K562 (cell line): ENCODE results near the gene CNIH1.

ENCODE experiments used
- ARHGAP35 ChIP-seq: fragments of 450-650 bp; IDR thresholded peaks from 2 replicates; pipeline ENCODE4 v1.6.1; 2018; ENCODE audit not compliant: partially characterized antibody
- BRD9 ChIP-seq: fragments of 450-650 bp; IDR thresholded peaks from 2 replicates; pipeline ENCODE4 v1.6.1; 2018; ENCODE audit warnings: low read depth; ENCODE audit not compliant: partially characterized antibody
- CTCF ChIP-seq, 3 experiments: IDR thresholded peaks in 2 of 3; conservative IDR thresholded peaks in 1 of 3; 2 replicates each; pipeline ENCODE4 v1.5.1; 2011 to 2012; ENCODE audit warnings: low read length in 3 of 3, mild to moderate bottlenecking in 3 of 3, control low read depth in 2 of 3, improper control_type of control experiment in 1 of 3, inconsistent platforms in 1 of 3, low read depth in 1 of 3, mixed read lengths in 1 of 3, moderate library complexity in 1 of 3; ENCODE audit not compliant: insufficient read depth in 2 of 3
- EP300 ChIP-seq: IDR thresholded peaks from 2 replicates; pipeline ENCODE4 v1.6.1; 2012; ENCODE audit warnings: low read length, improper control_type of control experiment
- FOXA1 ChIP-seq: fragments of 450-650 bp; IDR thresholded peaks from 2 replicates; pipeline ENCODE4 v1.6.1; 2016; ENCODE audit warnings: mild to moderate bottlenecking, borderline replicate concordance
- GATAD2A ChIP-seq: fragments of 450-650 bp; IDR thresholded peaks from 2 replicates; pipeline ENCODE4 v1.6.1; 2017
- GTF2F1 ChIP-seq: IDR thresholded peaks from 2 replicates; pipeline ENCODE4 v1.6.1; 2011; ENCODE audit warnings: low read depth, low read length, improper control_type of control experiment
- NR2C2 ChIP-seq, 2 experiments: fragments of 200-800 bp in 1 of 2; sonication (Bioruptor generic) in 1 of 2; sonication (generic) in 1 of 2; formaldehyde crosslinking in 1 of 2; IDR thresholded peaks; 2 replicates each; pipeline versions ENCODE4 v1.6.1 to v1.8.0; 2016 to 2022; ENCODE audit warnings: mild to moderate bottlenecking in 1 of 2, missing compliant biosample characterization in 1 of 2, missing genetic modification characterization in 1 of 2, missing genetic modification reagents in 1 of 2
- POLR2AphosphoS5 ChIP-seq: IDR thresholded peaks from 2 replicates; pipeline ENCODE4 v1.6.1; 2011; ENCODE audit warnings: mild to moderate bottlenecking, low read depth, low read length, moderate library complexity; ENCODE audit not compliant: control insufficient read depth, insufficient read depth
- SMAD2 ChIP-seq: fragments of 150-350 bp; IDR thresholded peaks from 2 replicates; pipeline ENCODE4 v1.6.1; 2014; ENCODE audit warnings: low read depth, mild to moderate bottlenecking, low read length
- TARDBP ChIP-seq: fragments of 450-650 bp; IDR thresholded peaks from 2 replicates; pipeline ENCODE4 v1.6.1; 2016
- ZC3H8 ChIP-seq: fragments of 450-650 bp; IDR thresholded peaks from 2 replicates; pipeline ENCODE4 v1.6.1; 2017
- ZNF449 ChIP-seq: fragments of 250-450 bp; sonication (Bioruptor Pico); IDR thresholded peaks from 2 replicates; pipeline ENCODE4 v1.8.0; 2022; ENCODE audit warnings: moderate library complexity, mild to moderate bottlenecking, inconsistent platforms
- TF ChIP-seq, protein P1 (sequence below): fragments of 450-650 bp; formaldehyde crosslinking; conservative IDR thresholded peaks from 2 replicates; pipeline ENCODE4 v1.4.0; 2022; ENCODE audit warnings: mild to moderate bottlenecking, missing genetic modification characterization

- TF ChIP-seq GATAD2A (no peak), POLR2AphosphoS5 (no peak), ARHGAP35 (no peak), CTCF (IDR thresholded peaks at IDR 0.05 in 2 of 3, conservative IDR thresholded peaks at IDR 0.05 in 1 of 3; ENCODE audit: insufficient read depth in 2 of 3, low read depth in 1 of 3, low read length in 3 of 3) (no peak), ZC3H8 (no peak), NR2C2 (CRISPR knock-in tag; IDR thresholded peaks at IDR 0.05) (no peak), NR2C2 (tag; IDR thresholded peaks at IDR 0.05) (no peak), EP300 (no peak), GTF2F1 (no peak), BRD9 (no peak), TARDBP (no peak), FOXA1 (no peak), ZNF449 (CRISPR knock-in tag) (no peak), SMAD2 (no peak)
- TF ChIP-seq, protein P1, sequence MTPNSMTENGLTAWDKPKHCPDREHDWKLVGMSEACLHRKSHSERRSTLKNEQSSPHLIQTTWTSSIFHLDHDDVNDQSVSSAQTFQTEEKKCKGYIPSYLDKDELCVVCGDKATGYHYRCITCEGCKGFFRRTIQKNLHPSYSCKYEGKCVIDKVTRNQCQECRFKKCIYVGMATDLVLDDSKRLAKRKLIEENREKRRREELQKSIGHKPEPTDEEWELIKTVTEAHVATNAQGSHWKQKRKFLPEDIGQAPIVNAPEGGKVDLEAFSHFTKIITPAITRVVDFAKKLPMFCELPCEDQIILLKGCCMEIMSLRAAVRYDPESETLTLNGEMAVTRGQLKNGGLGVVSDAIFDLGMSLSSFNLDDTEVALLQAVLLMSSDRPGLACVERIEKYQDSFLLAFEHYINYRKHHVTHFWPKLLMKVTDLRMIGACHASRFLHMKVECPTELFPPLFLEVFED = no peak
Observed at GRCh38 chr14:54475187-54475899, 34.2 kb upstream of the CNIH1 start.
